GM18499 (cell line): ENCODE results near the gene CHN1.

Experiments
- ATAC-seq: cut with Tn5 transposase; IDR thresholded peaks from one replicate; pipeline ENCODE4 v1.9.1; 2021; ENCODE audit warnings: moderate number of reproducible peaks; ENCODE audit not compliant: insufficient read depth, unreplicated experiment

The CHN1 gene

GRCh38 chr2:175011505-175011904 is 6.3 kb upstream of the CHN1 start:
- no peak for ATAC-seq

DNA sequence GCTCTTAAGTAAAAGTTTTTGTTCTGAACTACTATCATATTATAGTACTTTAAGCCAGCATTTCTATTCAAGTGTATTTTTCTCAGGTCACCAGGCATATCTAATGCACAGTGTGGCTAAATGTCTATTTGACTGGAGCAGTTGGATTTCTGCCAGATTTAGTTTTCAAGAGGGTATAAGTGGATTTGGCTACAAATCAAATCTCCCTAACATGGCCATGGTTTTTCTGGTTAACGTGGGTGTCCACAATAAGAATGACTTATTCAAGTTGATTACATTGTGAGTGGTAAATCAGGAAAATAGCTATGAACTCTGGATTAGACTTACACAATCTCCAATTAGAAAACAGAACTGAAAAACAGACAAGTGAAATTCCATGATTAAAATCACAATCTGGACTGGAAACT is 5.7 kb upstream of the CHN1 start:
- no peak for ATAC-seq

DNA sequence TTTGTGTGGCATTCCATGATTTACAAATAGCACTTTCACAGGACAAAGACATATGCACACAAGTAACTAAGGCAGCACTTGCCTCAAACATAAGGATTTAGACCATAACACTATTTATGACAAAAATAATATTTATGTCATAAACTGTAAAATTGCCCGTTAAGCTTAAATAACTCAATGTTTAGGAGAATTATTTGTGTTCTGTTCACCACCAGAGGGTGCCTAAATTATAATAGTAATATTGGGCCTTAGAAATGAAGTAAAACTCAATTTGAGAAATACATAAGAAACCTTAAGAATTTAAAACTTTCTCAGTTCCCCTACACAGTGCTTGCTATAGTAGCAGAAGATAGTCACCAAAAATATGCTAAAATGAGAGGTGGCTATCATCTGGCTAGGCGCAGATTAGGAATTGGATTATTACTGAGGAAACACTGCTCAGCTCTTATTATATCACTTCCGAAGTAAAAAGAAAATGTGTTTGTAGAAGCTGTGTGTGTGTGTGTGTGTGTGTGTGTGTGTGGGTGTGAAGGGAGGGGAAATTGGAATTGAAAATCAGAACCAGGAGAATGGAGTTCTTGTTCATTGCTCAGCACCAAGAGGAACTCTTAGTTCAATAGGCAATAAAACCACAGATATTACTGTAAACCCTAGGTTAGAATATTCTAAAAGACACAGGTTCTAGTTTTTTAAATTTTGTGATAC is 4.9 kb upstream of the CHN1 start:
- no peak for ATAC-seq

GRCh38 chr2:175008801-175009495 is 3.8 kb upstream of the CHN1 start:
- ATAC-seq: no peak

GRCh38 chr2:175008009-175008408 is 2.8 kb upstream of the CHN1 start:
- ATAC-seq: no peak

- ATAC-seq: no peak
Observed at GRCh38 chr2:175007510-175007909, 2.3 kb upstream of the CHN1 start.

- ATAC-seq: no peak
Observed at GRCh38 chr2:175006281-175006680, 1.1 kb upstream of the CHN1 start.

DNA sequence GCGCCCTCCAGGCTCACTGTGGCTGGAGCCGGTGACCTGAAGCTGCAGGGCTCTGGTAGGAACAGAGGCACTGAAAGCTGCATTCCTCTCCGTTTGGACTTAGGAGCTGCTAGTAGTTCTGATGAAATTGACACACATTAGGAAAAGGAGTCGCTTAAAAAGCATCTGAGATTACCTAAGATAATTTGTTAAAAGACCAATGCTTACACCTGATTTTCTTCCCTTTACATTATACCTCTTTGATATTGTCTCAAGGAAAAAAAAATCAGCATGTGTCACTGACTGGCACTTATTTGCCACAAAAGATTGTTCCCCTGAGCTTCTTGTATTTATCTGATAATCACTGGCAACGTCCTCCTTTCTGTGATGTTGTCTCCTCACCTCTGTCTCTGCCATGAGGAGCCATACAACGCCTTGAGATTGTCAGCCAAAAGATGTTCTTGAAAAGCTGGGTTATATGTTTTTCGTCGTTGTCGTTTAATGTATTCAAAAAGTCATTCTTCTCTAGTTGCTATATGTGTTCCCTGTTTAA is 618 bp upstream of the CHN1 start:
- no peak for ATAC-seq

DNA sequence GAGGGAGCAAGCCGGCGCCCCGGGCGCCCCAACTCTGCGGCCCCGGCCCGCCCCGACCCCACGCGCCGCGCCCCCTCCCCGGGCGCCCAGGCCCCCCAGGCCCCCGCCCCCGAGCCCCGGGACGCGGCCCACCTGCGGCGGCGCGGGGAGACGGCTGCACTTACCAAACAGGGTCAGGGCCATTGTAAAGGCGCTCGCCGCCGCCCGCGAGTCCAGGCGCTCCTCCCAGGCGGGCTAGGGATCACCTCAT is 526 bp downstream of the CHN1 start:
- ATAC-seq: peak; percentile 32

GRCh38 chr2:175003875-175004729 is 1.1 kb downstream of the CHN1 start:
- no peak for ATAC-seq

- no peak for ATAC-seq
Observed at GRCh38 chr2:175002547-175003274, 2.5 kb downstream of the CHN1 start.

DNA sequence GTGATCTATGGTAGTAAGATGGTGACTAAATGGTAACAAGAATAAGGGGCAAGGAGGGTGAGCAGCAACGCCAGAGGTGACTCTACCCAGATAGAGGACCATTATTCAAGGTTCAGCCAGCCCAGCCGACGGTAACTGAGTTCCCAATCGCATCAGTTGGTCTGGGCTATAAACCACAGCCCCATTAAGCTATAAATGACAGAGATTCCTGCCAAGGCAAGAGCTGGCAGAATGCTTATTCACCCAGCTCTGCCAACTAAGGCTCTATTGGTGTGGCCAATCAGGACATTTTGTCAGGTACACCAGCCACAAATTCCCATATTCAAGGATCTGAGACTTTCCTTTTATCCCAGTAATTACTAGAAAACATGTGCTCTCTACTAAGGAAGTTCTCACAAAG is 3.6 kb downstream of the CHN1 start:
- ATAC-seq: no peak

GRCh38 chr2:174997110-174997509 is 8.1 kb downstream of the CHN1 start:
- ATAC-seq: no peak

GRCh38 chr2:174996622-174997021 is 8.6 kb downstream of the CHN1 start:
- no peak for ATAC-seq

DNA sequence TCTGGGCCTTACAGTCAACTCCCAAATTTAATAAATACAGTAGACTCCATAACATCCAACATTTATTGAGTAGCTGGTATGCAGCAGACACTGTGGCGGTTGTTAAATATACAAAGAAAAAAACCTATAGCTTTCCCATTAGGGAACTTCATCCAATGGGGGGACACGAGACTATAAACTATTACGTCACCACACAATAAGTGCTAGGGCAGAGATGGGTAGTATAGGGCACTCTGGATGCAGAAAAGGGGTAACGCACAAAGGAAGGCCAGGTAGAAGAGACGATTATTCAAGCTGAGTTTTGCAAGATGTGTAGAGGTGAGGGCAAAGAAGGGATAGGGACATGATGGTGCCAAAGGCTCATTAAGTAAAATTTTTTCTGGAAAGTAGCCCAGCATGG is 10.8 kb downstream of the CHN1 start:
- no peak for ATAC-seq

- ATAC-seq: no peak
Observed at GRCh38 chr2:174992886-174993285, 12.3 kb downstream of the CHN1 start.

GRCh38 chr2:174985614-174986013 is 19.6 kb downstream of the CHN1 start:
- no peak for ATAC-seq

DNA sequence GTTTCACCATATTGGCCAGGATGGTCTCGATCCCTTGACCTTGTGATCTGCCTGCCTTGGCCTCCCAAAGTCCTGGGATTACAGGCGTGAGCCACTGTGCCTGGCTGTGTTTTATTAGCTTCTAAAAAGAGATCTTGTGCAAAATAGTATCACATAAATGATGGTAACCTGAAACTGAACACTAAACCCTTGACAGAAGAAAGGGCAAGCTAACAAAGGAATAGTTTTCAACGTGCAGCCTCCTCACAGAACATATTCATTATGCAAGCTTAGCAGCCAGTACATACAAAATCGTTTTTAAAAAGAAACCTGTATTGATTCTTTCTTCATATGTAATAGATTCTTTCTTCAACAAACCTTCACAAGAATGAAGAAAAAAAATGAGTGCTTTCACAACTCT is 20.6 kb downstream of the CHN1 start:
- ATAC-seq: no peak

DNA sequence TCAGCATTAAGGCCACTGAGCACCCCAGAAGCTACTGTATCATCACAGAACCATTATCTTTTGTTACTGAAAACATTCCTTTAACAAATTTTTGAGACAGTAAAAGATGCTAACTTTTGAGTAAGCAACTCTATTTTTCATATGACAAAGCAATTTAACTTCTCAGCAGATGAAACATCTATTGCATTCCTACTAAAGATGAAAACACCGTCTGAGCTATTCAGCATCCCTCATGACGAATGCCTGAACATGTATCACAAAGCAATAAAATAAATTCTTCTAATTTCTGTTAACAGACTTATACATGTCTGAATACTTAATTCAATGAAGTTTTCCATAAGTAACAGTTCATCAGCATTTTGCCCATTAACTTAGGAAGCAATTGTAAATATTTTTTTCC is 23.9 kb downstream of the CHN1 start:
- no peak for ATAC-seq

DNA sequence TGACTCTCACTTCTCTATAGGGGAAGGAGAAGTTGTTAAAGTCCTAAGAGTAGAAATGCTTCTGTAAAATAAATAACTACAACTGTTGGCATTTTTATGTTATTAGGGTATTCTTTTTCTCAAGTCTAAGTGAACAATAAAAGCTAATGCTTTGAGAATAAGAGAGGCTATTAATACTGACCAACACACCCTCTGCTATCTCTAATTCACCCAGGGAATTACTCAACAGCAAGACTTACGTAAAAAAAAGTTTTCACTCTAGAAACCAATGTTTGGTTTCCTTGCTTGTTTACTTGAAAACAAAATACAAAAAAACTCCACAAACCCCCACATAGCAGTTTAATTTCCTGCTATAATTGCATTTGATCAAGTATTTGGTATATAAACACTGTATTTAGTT is 25.2 kb downstream of the CHN1 start:
- ATAC-seq: no peak

DNA sequence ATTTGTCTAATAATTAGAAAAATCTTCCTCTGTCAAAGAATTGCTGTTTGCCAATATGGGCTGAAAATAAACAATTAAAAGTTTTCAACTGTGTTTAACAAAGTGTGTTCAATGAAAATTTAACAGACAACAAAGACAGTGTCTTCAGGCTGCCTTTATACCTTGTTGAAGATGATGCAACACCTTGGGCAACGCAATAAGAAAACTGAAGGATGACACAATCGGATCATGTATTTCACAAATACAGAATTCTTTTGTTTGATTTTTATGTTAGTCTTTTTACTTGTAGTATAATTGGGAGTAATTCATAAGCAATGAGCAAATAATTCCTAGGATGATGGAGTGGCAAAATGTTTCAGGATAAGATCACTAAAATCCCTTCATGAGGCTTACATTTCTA is 27.8 kb downstream of the CHN1 start:
- no peak for ATAC-seq
